Measurements from ENCODE around the gene COMMD8. TPM values are rescaled to one million over a fixed set of nuclear protein-coding genes. Genes with fewer than 3 reads are reported as not detected.

The COMMD8 gene
- total RNA-seq, 1 donor, result 5.7 TPM

Other genes with a start within 250 kb of the COMMD8 start
- 8.9 TPM for gene ATP10D, start 21.6 kb upstream of the COMMD8 start, total RNA-seq